Stimulated activated CD8-positive, alpha-beta memory T cell treated with anti-CD3 and anti-CD28 coated beads, Interleukin-15, amount 100 ng/mL, for 24 hours (primary cell): ENCODE measurements around the gene LGALS13.
"Not testable (repeated sequence)": the region's sequence is repeated elsewhere in the genome, so short reads cannot be mapped to it uniquely, and the experiment has no call there.

ENCODE experiments used
- DNase-seq: peaks from one replicate; pipeline ENCODE4 v3.0.0-alpha.2; 2020; ENCODE audit warnings: low read depth

Gene LGALS13

GRCh38 chr19:39617745-39618144 lies 15.4 kb downstream of the LGALS13 start:
- DNase-seq: no peak

DNA sequence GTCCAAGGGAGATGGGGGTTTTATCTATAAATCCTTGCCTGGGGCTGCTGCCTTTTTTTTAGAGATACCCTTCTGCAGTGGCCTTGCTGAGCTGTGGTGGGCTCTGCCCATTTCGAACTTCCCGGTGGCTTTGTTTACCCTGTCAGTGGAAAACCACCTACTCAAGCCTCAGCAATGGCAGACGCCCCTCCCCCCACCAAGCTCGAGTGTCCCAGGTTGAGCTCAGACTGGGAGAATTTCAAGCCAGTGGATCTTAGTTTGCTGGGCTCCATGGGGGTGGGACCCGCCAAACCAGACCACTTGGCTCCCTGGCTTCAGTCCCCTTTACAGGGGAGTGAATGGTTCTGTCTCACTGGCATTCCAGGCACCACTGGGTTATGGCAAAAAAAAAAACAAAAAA lies 21.6 kb downstream of the LGALS13 start:
- DNase-seq: no peak

GRCh38 chr19:39627631-39628030 lies 25.3 kb downstream of the LGALS13 start:
- not testable (repeated sequence) for DNase-seq

DNA sequence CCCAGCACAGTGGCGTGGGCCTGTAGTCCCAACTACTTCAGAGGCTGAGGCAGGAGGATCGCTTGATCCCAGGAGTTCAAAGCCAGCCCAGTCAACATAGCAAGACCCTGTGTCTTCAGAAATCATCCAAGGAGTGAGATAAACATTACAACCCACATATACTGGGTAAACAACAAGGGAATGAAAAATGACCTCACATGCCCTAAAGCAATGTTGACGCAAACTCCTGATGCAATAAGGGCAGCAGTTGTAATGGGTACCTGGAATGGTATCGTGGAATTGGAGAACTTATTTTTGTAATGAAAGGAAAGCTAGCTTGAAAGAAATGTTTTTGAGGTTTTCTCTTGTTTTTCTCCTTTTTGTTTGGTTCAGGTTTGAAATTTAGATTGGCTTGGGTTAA lies 28.9 kb downstream of the LGALS13 start:
- no peak for DNase-seq

GRCh38 chr19:39631626-39632025 lies 29.3 kb downstream of the LGALS13 start:
- no peak for DNase-seq

GRCh38 chr19:39637891-39638290 lies 35.6 kb downstream of the LGALS13 start:
- DNase-seq: no peak

- DNase-seq: no peak
These were observed 39.4 kb downstream of the LGALS13 start for GRCh38 chr19:39641773-39642172.

DNA sequence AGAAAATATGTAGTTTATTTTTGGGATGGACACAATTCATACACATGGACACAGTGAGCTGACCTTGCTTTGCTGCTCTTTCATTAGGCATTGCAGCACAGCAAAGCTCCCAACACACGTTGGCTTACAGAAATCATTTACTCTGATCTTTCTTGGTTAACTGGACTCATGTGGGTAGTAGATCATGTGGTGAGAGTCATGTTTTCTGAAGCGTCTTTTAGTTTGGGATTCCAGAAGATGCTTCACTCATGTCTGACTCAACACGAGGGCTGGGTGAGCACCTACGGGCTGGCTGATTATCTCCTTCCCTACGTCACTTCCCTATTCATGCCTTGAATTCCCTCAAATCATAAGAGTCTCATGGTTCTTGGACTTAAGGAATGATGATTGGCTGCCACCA lies 41.3 kb downstream of the LGALS13 start:
- DNase-seq: no peak

GRCh38 chr19:39645800-39646411 lies 43.6 kb downstream of the LGALS13 start:
- DNase-seq: no peak

DNA sequence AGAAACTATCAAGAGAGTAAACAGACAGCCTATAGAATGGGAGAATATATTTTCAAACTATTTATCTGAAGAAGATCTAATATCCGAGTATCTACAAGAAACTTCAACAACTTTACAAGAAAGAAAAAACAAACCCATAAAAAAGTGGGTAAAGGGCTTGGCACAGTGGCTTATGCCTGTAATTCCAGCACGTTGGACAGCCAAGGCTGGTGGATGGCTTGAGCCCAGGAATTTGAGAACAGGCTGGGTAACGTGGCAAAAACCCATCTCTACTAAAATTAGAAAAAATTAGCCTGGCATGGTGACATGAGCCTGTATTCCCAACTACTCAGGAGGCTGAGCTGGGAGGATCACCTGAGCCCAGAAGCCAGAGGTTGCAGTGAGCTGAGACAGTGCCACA lies 45.6 kb downstream of the LGALS13 start:
- DNase-seq: no peak

GRCh38 chr19:39655613-39656012 lies 53.3 kb downstream of the LGALS13 start, which contains the start of gene LGALS16:
TSS of gene LGALS16 (plus strand) at chr19:39655913. CDS start at chr19:39655962, 49 bp downstream.
- no peak for DNase-seq
